H1 (cell line): Measurements from ENCODE around the gene NSG2. TPM values are rescaled to one million over a fixed set of nuclear protein-coding genes. Genes with fewer than 3 reads are reported as not detected.

ENCODE experiments used
- CTCF ChIA-PET: fragments of 300-600 bp; sonication (Branson Sonifier 250); formaldehyde crosslinking; loops from one replicate; lab custom pipeline; 2021; ENCODE audit not compliant: partially characterized antibody; lab: Charles Lee
- POLR2A ChIA-PET: fragments of 300-600 bp; sonication (Branson Sonifier 250); formaldehyde crosslinking; loops from one replicate; lab custom pipeline; 2021; ENCODE audit warnings: inconsistent platforms; ENCODE audit not compliant: partially characterized antibody; lab: Charles Lee
- DNase-seq, 2 experiments: peaks; one replicate each; pipeline versions ENCODE4 v3.0.0 to v3.0.0-alpha.2; 2010 to 2022; ENCODE audit warnings: low spot score in 2 of 2, low read depth in 1 of 2, mixed read lengths in 1 of 2
- FAIRE-seq: peaks from 2 replicates; lab custom pipeline; 2011; peaks lifted over from hg19 to GRCh38; lab: Jason Lieb, UNC
- H2AFZ ChIP-seq: 2 replicates; pipeline ENCODE4 v1.8.1; 2012; ENCODE audit warnings: low read length, inconsistent platforms
- H2AK5ac ChIP-seq: 2 replicates; pipeline ENCODE4 v1.6.1; 2013; ENCODE audit warnings: low read depth, low read length
- H2BK120ac ChIP-seq: replicated peaks from 2 replicates; pipeline ENCODE3; 2013; ENCODE audit warnings: low read depth, low read length, inconsistent platforms
- H2BK12ac ChIP-seq: 2 replicates; pipeline ENCODE4 v1.6.1; 2013; ENCODE audit warnings: low read depth, low read length
- H2BK15ac ChIP-seq: 2 replicates; pipeline ENCODE4 v1.6.1; 2013; ENCODE audit warnings: low read length
- H2BK20ac ChIP-seq: 2 replicates; pipeline ENCODE4 v1.6.1; 2013; ENCODE audit warnings: low read length
- H2BK5ac ChIP-seq: 2 replicates; pipeline ENCODE4 v1.6.1; 2013; ENCODE audit warnings: low read depth, low read length
- H3K14ac ChIP-seq: 2 replicates; pipeline ENCODE4 v1.6.1; 2013; ENCODE audit warnings: inconsistent platforms; ENCODE audit not compliant: insufficient read length
- H3K18ac ChIP-seq: 2 replicates; pipeline ENCODE4 v1.6.1; 2013; ENCODE audit warnings: low read length; ENCODE audit errors: extremely low read depth
- H3K23ac ChIP-seq: 2 replicates; pipeline ENCODE4 v1.6.1; 2013; ENCODE audit warnings: inconsistent platforms; ENCODE audit not compliant: insufficient read length
- H3K23me2 ChIP-seq: 2 replicates; pipeline ENCODE4 v1.6.1; 2013; ENCODE audit warnings: low read depth, low read length
- H3K27ac ChIP-seq: 2 replicates; pipeline ENCODE4 v1.6.1; 2011; ENCODE audit warnings: low read depth, low read length, inconsistent platforms
- H3K27me3 ChIP-seq, 4 experiments: replicated peaks in 1 of 4; 1 replicate in 1 of 4; 2 replicates in 3 of 4; pipeline versions ENCODE4 v1.6.1 to v1.8.1; 2011 to 2013; ENCODE audit warnings: low read length in 3 of 4, mild to moderate bottlenecking in 3 of 4, inconsistent platforms in 2 of 4, mixed read lengths in 2 of 4, moderate library complexity in 1 of 4; ENCODE audit not compliant: control insufficient read depth in 3 of 4, insufficient read depth in 3 of 4; ENCODE audit errors: extremely low read depth in 1 of 4
- H3K36me3 ChIP-seq, 4 experiments: 2 replicates each; pipeline versions ENCODE4 v1.6.1 to v1.8.1; 2011 to 2013; ENCODE audit warnings: mild to moderate bottlenecking in 4 of 4, low read length in 3 of 4, moderate library complexity in 2 of 4, control low read depth in 1 of 4, inconsistent platforms in 1 of 4; ENCODE audit not compliant: insufficient read depth in 4 of 4, control insufficient read depth in 2 of 4
- H3K4ac ChIP-seq: replicated peaks from 2 replicates; pipeline ENCODE3; 2013; ENCODE audit warnings: low read length, low read depth, mixed read lengths, inconsistent platforms; ENCODE audit not compliant: insufficient read length
- H3K4me1 ChIP-seq, 4 experiments: replicated peaks in 1 of 4; 1 replicate in 1 of 4; 2 replicates in 3 of 4; pipeline versions ENCODE4 v1.6.1 to v1.8.1; 2011 to 2013; ENCODE audit warnings: low read length in 3 of 4, inconsistent platforms in 2 of 4, mixed read lengths in 1 of 4; ENCODE audit not compliant: insufficient read depth in 4 of 4, control insufficient read depth in 3 of 4
- H3K4me2 ChIP-seq, 2 experiments: 2 replicates each; pipeline versions ENCODE4 v1.6.1 to v1.8.1; 2011 to 2013; ENCODE audit warnings: low read depth in 2 of 2, low read length in 2 of 2, control low read depth in 1 of 2, inconsistent platforms in 1 of 2, mild to moderate bottlenecking in 1 of 2; ENCODE audit not compliant: insufficient read depth in 1 of 2
- H3K4me3 ChIP-seq, 4 experiments: fragments of 200-600, 300-600 bp in 1 of 4; sonication (generic), shearing (Covaris generic), sonication (Bioruptor Twin) in 1 of 4; 2 replicates each; pipeline versions ENCODE4 v1.5.1 to v1.8.1; 2011 to 2016; ENCODE audit warnings: low read length in 4 of 4, low read depth in 3 of 4, control low read depth in 2 of 4, inconsistent platforms in 2 of 4, mild to moderate bottlenecking in 2 of 4, mixed read lengths in 1 of 4, moderate library complexity in 1 of 4; ENCODE audit not compliant: insufficient read depth in 2 of 4; ENCODE audit errors: extremely low read depth in 1 of 4
- H3K56ac ChIP-seq: replicated peaks from 2 replicates; pipeline ENCODE3; 2013; ENCODE audit warnings: low read depth, mild to moderate bottlenecking, mixed read lengths, low read length, inconsistent platforms; ENCODE audit not compliant: insufficient read length
- H3K79me1 ChIP-seq: 2 replicates; pipeline ENCODE4 v1.6.1; 2013; ENCODE audit warnings: low read depth, low read length, control low read depth
- H3K79me2 ChIP-seq, 2 experiments: 2 replicates each; pipeline versions ENCODE4 v1.6.1 to v1.8.1; 2012 to 2013; ENCODE audit warnings: low read length in 2 of 2, mild to moderate bottlenecking in 2 of 2, inconsistent platforms in 1 of 2; ENCODE audit not compliant: insufficient read depth in 2 of 2, control insufficient read depth in 1 of 2
- H3K9ac ChIP-seq, 4 experiments: replicated peaks in 1 of 4; 1 replicate in 1 of 4; 2 replicates in 3 of 4; pipeline versions ENCODE4 v1.6.1 to v1.8.1; 2011 to 2013; ENCODE audit warnings: low read depth in 3 of 4, low read length in 3 of 4, control low read depth in 2 of 4, mild to moderate bottlenecking in 2 of 4, moderate library complexity in 2 of 4, inconsistent platforms in 1 of 4; ENCODE audit errors: extremely low read depth in 1 of 4
- H3K9me3 ChIP-seq, 2 experiments: 2 replicates each; pipeline versions ENCODE4 v1.6.1 to v1.8.1; 2012 to 2013; ENCODE audit warnings: mild to moderate bottlenecking in 2 of 2, moderate library complexity in 2 of 2, control low read depth in 1 of 2, inconsistent platforms in 1 of 2, low read depth in 1 of 2, low read length in 1 of 2, mixed read lengths in 1 of 2; ENCODE audit not compliant: insufficient read depth in 2 of 2
- H4K20me1 ChIP-seq, 2 experiments: replicated peaks in 1 of 2; 2 replicates each; pipeline versions ENCODE3 to v1.8.1; 2011 to 2013; ENCODE audit warnings: inconsistent platforms in 2 of 2, low read length in 2 of 2, mild to moderate bottlenecking in 1 of 2; ENCODE audit not compliant: insufficient read depth in 2 of 2, control insufficient read depth in 1 of 2
- H4K5ac ChIP-seq: 2 replicates; pipeline ENCODE4 v1.6.1; 2013; ENCODE audit warnings: low read length, low read depth, mixed read lengths, inconsistent platforms; ENCODE audit not compliant: insufficient read length
- H4K8ac ChIP-seq: 2 replicates; pipeline ENCODE4 v1.8.0; 2013; ENCODE audit warnings: mild to moderate bottlenecking, moderate library complexity, low read length, inconsistent platforms; ENCODE audit not compliant: insufficient read depth; ENCODE audit errors: extremely low read depth
- H4K91ac ChIP-seq: replicated peaks from 2 replicates; pipeline ENCODE3; 2013; ENCODE audit warnings: low read length, mixed read lengths, inconsistent platforms; ENCODE audit not compliant: insufficient read length
- BACH1 ChIP-seq: IDR thresholded peaks from 2 replicates; pipeline ENCODE4 v1.6.1; 2012; ENCODE audit warnings: low read length, improper control_type of control experiment
- CREB1 ChIP-seq: IDR thresholded peaks from 2 replicates; pipeline ENCODE4 v1.6.1; 2012; ENCODE audit warnings: inconsistent platforms
- GABPA ChIP-seq: IDR thresholded peaks from 2 replicates; pipeline ENCODE4 v1.6.1; 2011; ENCODE audit warnings: mild to moderate bottlenecking, low read length, moderate library complexity, borderline replicate concordance; ENCODE audit not compliant: insufficient read depth
- HDAC2 ChIP-seq, 2 experiments: fragments of 300-600 bp in 1 of 2; sonication (generic) in 1 of 2; IDR thresholded peaks; 2 replicates each; pipeline ENCODE4 v1.6.1; 2011 to 2012; ENCODE audit warnings: low read depth in 2 of 2, low read length in 2 of 2, mild to moderate bottlenecking in 2 of 2, moderate library complexity in 2 of 2, borderline replicate concordance in 1 of 2, inconsistent platforms in 1 of 2
- NANOG ChIP-seq: IDR thresholded peaks from 2 replicates; pipeline ENCODE4 v1.6.1; 2011; ENCODE audit warnings: low read length, low read depth, mild to moderate bottlenecking, inconsistent platforms; ENCODE audit not compliant: insufficient read depth, poor library complexity, severe bottlenecking
- NRF1 ChIP-seq: IDR thresholded peaks from 2 replicates; pipeline ENCODE4 v1.6.1; 2011; ENCODE audit warnings: mild to moderate bottlenecking, low read depth, low read length, improper control_type of control experiment
- PHF8 ChIP-seq: fragments of 200-600 bp; sonication (generic); conservative IDR thresholded peaks from 2 replicates; pipeline ENCODE4 v1.7.1; 2012; ENCODE audit warnings: low read depth, mild to moderate bottlenecking, inconsistent platforms, low read length, moderate library complexity
- POLR2A ChIP-seq, 2 experiments: IDR thresholded peaks; 1 replicate in 1 of 2; 2 replicates in 1 of 2; pipeline ENCODE4 v1.6.1; 2011; ENCODE audit warnings: low read depth in 2 of 2, low read length in 2 of 2, mild to moderate bottlenecking in 2 of 2; ENCODE audit errors: control extremely low read depth in 1 of 2
- POU5F1 ChIP-seq: IDR thresholded peaks from 2 replicates; pipeline ENCODE4 v1.6.1; 2011; ENCODE audit warnings: low read depth, mild to moderate bottlenecking, low read length, moderate library complexity
- RBBP5 ChIP-seq: IDR thresholded peaks from 2 replicates; pipeline ENCODE4 v1.7.1; 2012; ENCODE audit warnings: low read depth, mild to moderate bottlenecking, inconsistent platforms, low read length, moderate library complexity, borderline replicate concordance
- RNF2 ChIP-seq: fragments of 200-900, 300-1000 bp; sonication (generic); IDR thresholded peaks from 2 replicates; pipeline ENCODE4 v1.7.1; 2016; ENCODE audit warnings: borderline replicate concordance, low read depth, mild to moderate bottlenecking, antibody characterized with exemption, low read length; ENCODE audit not compliant: poor library complexity, severe bottlenecking; ENCODE audit errors: missing control alignments
- SP4 ChIP-seq: IDR thresholded peaks from 2 replicates; pipeline ENCODE4 v1.6.1; 2012; ENCODE audit warnings: low read length, inconsistent platforms
- SRF ChIP-seq: IDR thresholded peaks from 2 replicates; pipeline ENCODE4 v1.6.1; 2011; ENCODE audit warnings: mild to moderate bottlenecking, low read depth, low read length, moderate library complexity
- YY1 ChIP-seq: IDR thresholded peaks from 2 replicates; pipeline ENCODE4 v1.6.1; 2011; ENCODE audit warnings: low read depth, mild to moderate bottlenecking, low read length
- WGBS, 2 experiments: shearing (Covaris generic) in 1 of 2; methylation state at CpG; one replicate each; pipeline versions ENCODE4 v1.1.6 to v1.1.7; 2013 to 2015; ENCODE audit warnings: low lambda C conversion rate in 2 of 2, mixed read lengths in 2 of 2, inconsistent platforms in 1 of 2, low coverage in 1 of 2, missing lambda C conversion rate in 1 of 2; ENCODE audit not compliant: insufficient replicate concordance in 2 of 2, insufficient coverage in 1 of 2, insufficient read length in 1 of 2; ENCODE audit errors: extremely low coverage in 1 of 2, missing lambda C conversion rate in 1 of 2; 5-methylcytosine and 5-hydroxymethylcytosine counted together
- polyA plus RNA-seq, 7 experiments: library from polyadenylated mRNA; depleted of rRNA in 3 of 7; stranded (reverse) in 5 of 7; unstranded in 2 of 7; fragments of >200 nt in 5 of 7; fragments of 200-250 nt in 2 of 7; gene quantifications; 1 replicate in 5 of 7; 2 replicates in 1 of 7; 4 replicates in 1 of 7; pipeline versions ENCODE4 v1.2.1 to v1.2.3, GENCODE V29; 2011 to 2013; ENCODE audit warnings: missing spikeins in 2 of 7, mixed read lengths in 2 of 7
- total RNA-seq: library from RNA; stranded (reverse); fragmentation: NEBNext Ultra II Directional; extraction: Animal tissue kit (Norgen Biotek cat#: 25700); gene quantifications from 2 replicates; pipeline ENCODE4 v1.2.1, GENCODE V29; 2021

Gene NSG2
- total and polyA plus RNA-seq, 2 of the 8 experiments (the other 6 are each of a cell fraction or from before 2014, with no cell fraction given): 0.56 to 0.78 TPM

GRCh38 chr5:174151599-174152181, 106.2 kb downstream of the NSG2 start:
- Histone ChIP-seq H3K4ac (no peak overlapping the region), H2BK12ac (no peak overlapping the region), H2BK5ac (no peak overlapping the region), H2BK120ac (no peak overlapping the region), H4K8ac (no peak overlapping the region), H4K91ac (no peak overlapping the region), H3K4me3 (no peak overlapping the region), H2BK15ac (no peak overlapping the region), H3K4me2 (no peak overlapping the region), H3K9ac (no peak overlapping the region), H3K56ac (no peak overlapping the region), H3K14ac (no peak overlapping the region), H3K79me1 (no peaks in the 10 kb centered on the region), H3K23ac (no peak overlapping the region), H3K23me2 (peaks cover 3% of the 10 kb centered on the region; the same call in 1 of the 2 replicates), H3K36me3 (no peaks in the 10 kb centered on the region; a peak in 1 of 8 replicates), H2BK20ac (no peak overlapping the region), H3K18ac (no peak overlapping the region), H2AFZ (no peak overlapping the region), H4K5ac (no peak overlapping the region), H3K27me3 (peaks cover 0 to 3% (median 0%) of the 10 kb centered on the region in 4 experiments; a peak in 1 of 7 replicates), H3K79me2 (no peaks in the 10 kb centered on the region), H4K20me1 (no peaks in the 10 kb centered on the region), H3K9me3 (peaks cover 0 to 2% of the 10 kb centered on the region in 2 experiments; a peak in 1 of 4 replicates), H3K4me1 (no peaks in the 10 kb centered on the region), H2AK5ac (no peak overlapping the region), H3K27ac (no peak overlapping the region)
- WGBS, 2 experiments: 76% methylated on average over 3 of the region's 3 CpGs; no CpG with 5 or more reads in 1 of the 2 experiments
- ChIA-PET POLR2A (no interaction called here), CTCF (interaction anchor here (0.7 to 1.2 kb wide), 3 partner anchors 8 to 160 kb away, joined by 3 to 8 read pairs (median 3); no protein-coding TSS in a partner anchor)
- no peak for DNase-seq
- FAIRE-seq: no peak
- TF ChIP-seq YY1 (no peak), NANOG (no peak), HDAC2 (IDR thresholded peaks at IDR 0.05; ENCODE audit: borderline replicate concordance in 1 of 2, low read depth in 2 of 2, low read length in 2 of 2) (no peak), SRF (no peak), RBBP5 (no peak), CREB1 (no peak), GABPA (no peak), SP4 (no peak), POLR2A (IDR thresholded peaks at IDR 0.05; ENCODE audit: control extremely low read depth in 1 of 2, low read depth in 2 of 2, low read length in 2 of 2) (no peak), BACH1 (no peak), POU5F1 (no peak), PHF8 (no peak), NRF1 (no peak), RNF2 (no peak)
